Gastrocnemius medialis (tissue), 4 donors: ENCODE results near the gene TBCA.

Experiments used
- CTCF ChIP-seq, 5 experiments: fragments of 450-650 bp in 3 of 5; fragments of 200-600 bp in 2 of 5; sonication (generic) in 2 of 5; IDR thresholded peaks in 4 of 5; conservative IDR thresholded peaks in 1 of 5; 1 replicate in 4 of 5; 2 replicates in 1 of 5; pipeline ENCODE4 v1.5.1; 2016 to 2019; ENCODE audit warnings: antibody characterized with exemption in 5 of 5, mild to moderate bottlenecking in 3 of 5, moderate library complexity in 3 of 5
- POLR2A ChIP-seq, 2 donors: fragments of 450-650 bp; IDR thresholded peaks; one replicate each; pipeline ENCODE4 v1.6.1; 2017; ENCODE audit warnings: antibody characterized with exemption in 2 of 2, mild to moderate bottlenecking in 2 of 2, moderate library complexity in 2 of 2

DNA sequence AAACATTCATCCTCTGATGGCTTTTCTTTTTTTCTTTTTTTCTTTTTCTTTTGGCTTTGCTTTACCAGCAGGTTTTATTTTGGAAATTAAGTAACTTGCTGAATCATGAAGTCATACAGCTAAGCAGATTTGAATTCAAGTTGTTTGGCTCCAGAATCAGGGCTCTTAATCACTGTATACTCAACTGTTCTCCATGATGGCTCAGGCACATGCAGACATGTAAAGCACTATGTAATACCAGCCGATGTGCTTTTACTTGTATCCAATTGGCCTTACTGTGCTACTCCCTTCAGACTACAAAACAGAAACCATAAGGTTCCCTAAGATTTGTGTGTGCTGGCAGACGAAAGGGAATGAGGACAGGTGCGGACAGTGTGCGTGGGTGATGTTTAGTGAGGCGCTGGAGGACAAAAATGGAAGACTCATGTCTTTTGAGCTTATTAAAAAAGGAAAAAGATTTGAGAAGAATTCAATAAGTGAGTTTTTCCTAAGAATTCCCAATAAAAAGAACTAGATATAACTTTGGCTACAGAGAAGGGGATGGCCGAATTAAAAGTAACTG is 92.9 kb downstream of the TBCA start:
- TF ChIP-seq CTCF (IDR thresholded peaks at IDR 0.05 in 4 of 5, conservative IDR thresholded peaks at IDR 0.05 in 1 of 5) (no peak), POLR2A (IDR thresholded peaks at IDR 0.05) (no peak)
